Hepatocyte (in vitro differentiated cells): Measurements from ENCODE around the gene MACROD2.

ENCODE experiments used
- CTCF ChIP-seq: fragments of 200-600 bp; sonication (generic); IDR thresholded peaks from 2 replicates; pipeline ENCODE4 v1.5.1; 2016; ENCODE audit warnings: antibody characterized with exemption, mild to moderate bottlenecking; ENCODE audit not compliant: poor library complexity
- EZH2 ChIP-seq: fragments of 200-600 bp; sonication (generic); IDR thresholded peaks from 2 replicates; pipeline ENCODE4 v1.6.1; 2016; ENCODE audit warnings: antibody characterized with exemption, mild to moderate bottlenecking, borderline replicate concordance
- EZH2phosphoT487 ChIP-seq: fragments of 200-600 bp; sonication (generic); IDR thresholded peaks from one replicate; pipeline ENCODE4 v1.6.1; 2018; ENCODE audit warnings: antibody characterized with exemption, mild to moderate bottlenecking, low read depth, moderate library complexity; ENCODE audit not compliant: unreplicated experiment, severe bottlenecking

GRCh38 chr20:15240801-15241200 is 1245.5 kb downstream of the MACROD2 start:
- TF ChIP-seq CTCF (no peak), EZH2 (no peak), EZH2phosphoT487 (no peak)
